HepG2 (cell line): ENCODE data around the gene PRKAR1A. TPM values are rescaled to one million over a fixed set of nuclear protein-coding genes. Genes with fewer than 3 reads are reported as not detected.

Experiments
- ARID5B ChIP-seq: IDR thresholded peaks from 2 replicates; pipeline ENCODE4 v1.4.0; 2020; ENCODE audit warnings: mild to moderate bottlenecking, missing genetic modification reagents
- FOXJ3 ChIP-seq: sonication (generic); formaldehyde crosslinking; IDR thresholded peaks from 2 replicates; pipeline ENCODE4 v1.4.0; 2020; ENCODE audit warnings: missing genetic modification reagents, mild to moderate bottlenecking, borderline replicate concordance
- KLF16 ChIP-seq, 2 experiments: sonication (generic) in 1 of 2; formaldehyde crosslinking in 1 of 2; IDR thresholded peaks; 2 replicates each; pipeline versions ENCODE4 v1.6.1 to v1.8.0; 2016 to 2023; ENCODE audit warnings: missing genetic modification reagents in 2 of 2, missing compliant biosample characterization in 1 of 2
- NR2F6 ChIP-seq, 2 experiments: IDR thresholded peaks; 2 replicates each; pipeline ENCODE4 v1.6.1; 2016; ENCODE audit warnings: antibody characterized with exemption in 1 of 2, mild to moderate bottlenecking in 1 of 2
- PITX1 ChIP-seq: sonication (generic); formaldehyde crosslinking; IDR thresholded peaks from 2 replicates; pipeline ENCODE4 v1.5.1; 2020; ENCODE audit warnings: mild to moderate bottlenecking, missing genetic modification reagents
- SAFB2 ChIP-seq: sonication (generic); formaldehyde crosslinking; IDR thresholded peaks from 2 replicates; pipeline ENCODE4 v1.5.1; 2020; ENCODE audit warnings: missing genetic modification reagents, low read depth, mild to moderate bottlenecking, borderline replicate concordance
- SRSF4 ChIP-seq: fragments of 200-400 bp; formaldehyde crosslinking; IDR thresholded peaks from one replicate; pipeline ENCODE4 v1.6.1; 2018; ENCODE audit warnings: mild to moderate bottlenecking, low read depth, low read length, moderate library complexity; ENCODE audit not compliant: poor library complexity, severe bottlenecking
- ZMYM4 ChIP-seq: sonication (generic); formaldehyde crosslinking; IDR thresholded peaks from 2 replicates; pipeline ENCODE4 v1.8.1; 2023; ENCODE audit warnings: mild to moderate bottlenecking, missing genetic modification reagents
- ZNF136 ChIP-seq: sonication (generic); formaldehyde crosslinking; IDR thresholded peaks from 2 replicates; pipeline ENCODE4 v1.8.1; 2022; ENCODE audit warnings: low read depth, mild to moderate bottlenecking, moderate library complexity, missing genetic modification reagents
- ZNF687 ChIP-seq: sonication (generic); formaldehyde crosslinking; IDR thresholded peaks from 2 replicates; pipeline ENCODE4 v1.5.1; 2020; ENCODE audit warnings: mild to moderate bottlenecking, missing genetic modification reagents, moderate library complexity
- ZNF703 ChIP-seq: sonication (generic); formaldehyde crosslinking; IDR thresholded peaks from 2 replicates; pipeline ENCODE4 v1.5.1; 2020; ENCODE audit warnings: missing genetic modification reagents, mild to moderate bottlenecking, moderate library complexity, borderline replicate concordance
- polyA plus RNA-seq, 8 experiments: library from polyadenylated mRNA; depleted of rRNA in 3 of 8; stranded (reverse) in 7 of 8; unstranded in 1 of 8; fragments of >200 nt; fragmentation: Illumina TruSeq in 4 of 8; extraction: Trizol in 4 of 8; gene quantifications; 2 replicates each; pipeline versions ENCODE4 v1.2.1 to v1.2.3, GENCODE V29; 2011 to 2016; ENCODE audit warnings: low read depth in 4 of 8, missing spikeins in 1 of 8, mixed read lengths in 1 of 8; ENCODE audit not compliant: insufficient read depth in 1 of 8
- total RNA-seq, 5 experiments: library from RNA; depleted of rRNA; stranded (reverse); fragments of >200 nt; fragmentation: Illumina TruSeq; extraction: Trizol; gene quantifications; 2 replicates each; pipeline ENCODE4 v1.2.3, GENCODE V29; 2016; ENCODE audit warnings: low read depth in 1 of 5
- TF ChIP-seq, protein P1 (sequence below): sonication (generic); formaldehyde crosslinking; IDR thresholded peaks from 2 replicates; pipeline ENCODE4 v1.5.0; 2020; ENCODE audit warnings: missing genetic modification reagents
- TF ChIP-seq, protein P2 (sequence below): sonication (generic); formaldehyde crosslinking; IDR thresholded peaks from 2 replicates; pipeline ENCODE4 v1.8.0; 2022; ENCODE audit warnings: mild to moderate bottlenecking, missing genetic modification reagents

PRKAR1A gene
- total and polyA plus RNA-seq, 2 of the 13 experiments (the other 11 are each of a cell fraction or from before 2014, with no cell fraction given): 265 to 266 TPM

DNA sequence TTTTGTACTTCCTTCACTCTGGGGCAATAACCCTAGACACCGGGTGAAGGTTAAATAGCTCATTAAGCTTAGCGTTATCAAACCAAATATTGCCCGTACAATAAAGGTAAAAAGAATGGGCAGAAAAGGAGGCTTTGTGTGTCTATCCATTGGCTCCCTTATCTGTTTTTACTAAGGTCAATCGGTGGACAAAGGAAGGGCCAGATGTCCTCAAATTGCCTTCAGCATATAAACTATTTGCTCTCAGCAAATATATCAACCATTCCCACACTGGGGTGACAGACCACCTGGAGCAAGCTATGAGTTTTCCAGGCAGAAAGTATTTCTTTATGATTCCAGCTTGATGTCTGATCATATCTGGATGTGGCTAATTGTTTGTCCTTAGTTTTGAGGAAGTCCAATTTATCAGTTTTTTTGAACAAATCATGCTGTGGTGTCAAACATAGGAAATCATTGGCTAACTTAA, 29.6 kb upstream of the PRKAR1A start (continued):
- TF ChIP-seq ZNF687 (CRISPR knock-in tag) (no peak), ZNF136 (no peak), PITX1 (peak; percentile 98), SRSF4 (no peak), ZNF703 (CRISPR knock-in tag) (peak; percentile 38; the same call in 1 of the 2 replicates), KLF16 (CRISPR knock-in tag; IDR thresholded peaks at IDR 0.05) (no peak), ARID5B (CRISPR knock-in tag) (peak; percentile 88), NR2F6 (IDR thresholded peaks at IDR 0.05) (peak; percentile 98), NR2F6 (CRISPR knock-in tag; IDR thresholded peaks at IDR 0.05) (peak; percentile 94), ZMYM4 (CRISPR knock-in tag) (peak; percentile 7; the same call in 1 of the 2 replicates), FOXJ3 (CRISPR knock-in tag) (peak; percentile 94; the same call in 1 of the 2 replicates), SAFB2 (CRISPR knock-in tag) (no peak)
- TF ChIP-seq, protein P1, sequence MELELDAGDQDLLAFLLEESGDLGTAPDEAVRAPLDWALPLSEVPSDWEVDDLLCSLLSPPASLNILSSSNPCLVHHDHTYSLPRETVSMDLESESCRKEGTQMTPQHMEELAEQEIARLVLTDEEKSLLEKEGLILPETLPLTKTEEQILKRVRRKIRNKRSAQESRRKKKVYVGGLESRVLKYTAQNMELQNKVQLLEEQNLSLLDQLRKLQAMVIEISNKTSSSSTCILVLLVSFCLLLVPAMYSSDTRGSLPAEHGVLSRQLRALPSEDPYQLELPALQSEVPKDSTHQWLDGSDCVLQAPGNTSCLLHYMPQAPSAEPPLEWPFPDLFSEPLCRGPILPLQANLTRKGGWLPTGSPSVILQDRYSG (CRISPR knock-in tag): no peak
- TF ChIP-seq, protein P2, sequence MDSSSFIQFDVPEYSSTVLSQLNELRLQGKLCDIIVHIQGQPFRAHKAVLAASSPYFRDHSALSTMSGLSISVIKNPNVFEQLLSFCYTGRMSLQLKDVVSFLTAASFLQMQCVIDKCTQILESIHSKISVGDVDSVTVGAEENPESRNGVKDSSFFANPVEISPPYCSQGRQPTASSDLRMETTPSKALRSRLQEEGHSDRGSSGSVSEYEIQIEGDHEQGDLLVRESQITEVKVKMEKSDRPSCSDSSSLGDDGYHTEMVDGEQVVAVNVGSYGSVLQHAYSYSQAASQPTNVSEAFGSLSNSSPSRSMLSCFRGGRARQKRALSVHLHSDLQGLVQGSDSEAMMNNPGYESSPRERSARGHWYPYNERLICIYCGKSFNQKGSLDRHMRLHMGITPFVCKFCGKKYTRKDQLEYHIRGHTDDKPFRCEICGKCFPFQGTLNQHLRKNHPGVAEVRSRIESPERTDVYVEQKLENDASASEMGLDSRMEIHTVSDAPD (CRISPR knock-in tag): 0 out of 2 replicates have a peak, but pooled peaks have one; percentile 34
